ENCODE data around the gene LORICRIN. TPM values are rescaled to one million over a fixed set of nuclear protein-coding genes. Genes with fewer than 3 reads are reported as not detected.

Gene LORICRIN
- total and polyA plus RNA-seq, 9 of the 15 experiments (the other 6 are each of a cell fraction or from before 2014, with no cell fraction given) = not detected

- peak; percentile 25; the same call in 1 of the 2 replicates for TF ChIP-seq REST (IDR thresholded peaks at IDR 0.05; ENCODE audit: borderline replicate concordance)
- no peak for TF ChIP-seq REST (CRISPR knock-in tag; IDR thresholded peaks at IDR 0.05; ENCODE audit: low read depth)
- TF ChIP-seq USF2 (CRISPR knock-in tag; IDR thresholded peaks at IDR 0.05) = 0 out of 2 replicates have a peak, but pooled peaks have one; percentile 23
- TF ChIP-seq HMG20A (CRISPR knock-in tag; conservative IDR thresholded peaks at IDR 0.05) = no peak
- no peak for TF ChIP-seq HMGXB4 (CRISPR knock-in tag; IDR thresholded peaks at IDR 0.05)
- TF ChIP-seq SMC3 (conservative IDR thresholded peaks at IDR 0.05; ENCODE audit: insufficient read depth, low read depth, low read length) = 0 out of 2 replicates have a peak, but pooled peaks have one; percentile 43
- no peak for TF ChIP-seq CBX5 (IDR thresholded peaks at IDR 0.05; ENCODE audit: borderline replicate concordance, low read depth)
- TF ChIP-seq RNF219 (CRISPR knock-in tag; IDR thresholded peaks at IDR 0.05) = no peak
- no peak for TF ChIP-seq TGIF2 (CRISPR knock-in tag; IDR thresholded peaks at IDR 0.05)
- TF ChIP-seq, protein P1, sequence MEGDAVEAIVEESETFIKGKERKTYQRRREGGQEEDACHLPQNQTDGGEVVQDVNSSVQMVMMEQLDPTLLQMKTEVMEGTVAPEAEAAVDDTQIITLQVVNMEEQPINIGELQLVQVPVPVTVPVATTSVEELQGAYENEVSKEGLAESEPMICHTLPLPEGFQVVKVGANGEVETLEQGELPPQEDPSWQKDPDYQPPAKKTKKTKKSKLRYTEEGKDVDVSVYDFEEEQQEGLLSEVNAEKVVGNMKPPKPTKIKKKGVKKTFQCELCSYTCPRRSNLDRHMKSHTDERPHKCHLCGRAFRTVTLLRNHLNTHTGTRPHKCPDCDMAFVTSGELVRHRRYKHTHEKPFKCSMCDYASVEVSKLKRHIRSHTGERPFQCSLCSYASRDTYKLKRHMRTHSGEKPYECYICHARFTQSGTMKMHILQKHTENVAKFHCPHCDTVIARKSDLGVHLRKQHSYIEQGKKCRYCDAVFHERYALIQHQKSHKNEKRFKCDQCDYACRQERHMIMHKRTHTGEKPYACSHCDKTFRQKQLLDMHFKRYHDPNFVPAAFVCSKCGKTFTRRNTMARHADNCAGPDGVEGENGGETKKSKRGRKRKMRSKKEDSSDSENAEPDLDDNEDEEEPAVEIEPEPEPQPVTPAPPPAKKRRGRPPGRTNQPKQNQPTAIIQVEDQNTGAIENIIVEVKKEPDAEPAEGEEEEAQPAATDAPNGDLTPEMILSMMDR (IDR thresholded peaks at IDR 0.05 in 2 of 3, conservative IDR thresholded peaks at IDR 0.05 in 1 of 3; ENCODE audit: insufficient read depth in 2 of 3, low read depth in 1 of 3, low read length in 3 of 3) = peak; percentile 69 to 80 (median 70)
- TF ChIP-seq RAD21 (CRISPR knock-in tag; conservative IDR thresholded peaks at IDR 0.05 in 1 of 2, IDR thresholded peaks at IDR 0.05 in 1 of 2) = peak; percentile 6 to 60; a peak in 2 of 4 replicates
- TF ChIP-seq ZNF589 (CRISPR knock-in tag; IDR thresholded peaks at IDR 0.05; ENCODE audit: low read depth) = no peak
- TF ChIP-seq ZNF77 (CRISPR knock-in tag; IDR thresholded peaks at IDR 0.05) = no peak
Observed at GRCh38 chr1:153277852-153278251, 18.4 kb downstream of the LORICRIN start (continued).
